ENCODE results near the gene TRIO. TPM values are rescaled to one million over a fixed set of nuclear protein-coding genes. Genes with fewer than 3 reads are reported as not detected.
"Not testable (repeated sequence)": the region's sequence is repeated elsewhere in the genome, so short reads cannot be mapped to it uniquely, and the experiment has no call there.

Gene TRIO
- total RNA-seq: 10 to 100 TPM in 3 of 5 donors, 1 to 10 TPM in 2; 6.2 to 31.1 (median 11.8) TPM
- total RNA-seq (2013): 7.4 TPM
- total RNA-seq: 4.4 to 50.3 (median 10.5) reads per million in 29 experiments

DNA sequence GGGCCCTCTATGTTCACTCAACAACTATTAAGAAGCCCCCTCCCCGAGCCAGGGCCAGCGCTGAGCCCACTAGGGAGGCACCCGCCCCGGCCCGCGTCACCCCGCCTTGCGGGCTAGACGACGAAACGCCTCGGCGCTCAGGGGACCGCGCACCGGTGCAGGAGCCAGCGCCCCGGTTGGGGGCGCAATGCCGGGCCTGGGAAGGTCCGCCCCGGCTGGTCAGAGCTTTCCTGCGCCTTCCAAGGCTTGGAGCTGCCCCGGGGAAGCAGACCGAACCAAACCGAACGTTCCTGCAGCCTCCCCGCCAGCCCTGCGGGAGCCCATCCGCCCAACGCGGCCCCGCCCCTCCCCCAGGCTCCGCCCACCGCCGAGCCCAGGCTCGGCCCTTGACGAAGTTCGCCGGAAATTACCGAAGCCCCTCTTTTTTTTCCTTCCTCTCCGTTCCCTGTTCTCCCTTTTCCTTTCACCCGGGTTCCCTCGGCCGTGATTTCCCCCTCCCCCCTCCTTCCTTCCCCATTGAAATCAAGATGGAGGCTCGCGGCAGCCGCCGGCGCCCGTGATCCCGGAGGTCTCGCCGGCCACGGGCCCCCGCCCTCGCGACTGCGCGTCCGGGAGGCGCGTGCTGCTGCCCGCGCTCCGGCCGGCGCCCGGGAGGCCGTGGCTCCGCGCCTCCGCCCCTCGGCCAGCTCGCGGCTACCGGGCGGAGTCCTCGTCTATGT lies at the start of gene TRIO:
TRIO (plus strand) TSS at position 516 of the 719 bp plus-strand sequence. CDS start 384 bp downstream, outside the sequence.
- H3K9me3 Mint-ChIP-seq: no peaks in the 10 kb centered on the region
- ChIA-PET CTCF (interaction anchor here in 1 of 2 donors (0.8 kb wide), 1 partner anchor 9 kb away, joined by 4 read pairs; no protein-coding TSS in a partner anchor), POLR2A (interaction anchor here in 1 of 2 donors (0.7 to 0.8 kb wide), 3 partner anchors 34 to 533 kb away, joined by 3 to 12 read pairs (median 3); no protein-coding TSS in a partner anchor)
- ATAC-seq (replicated peaks in 1 of 4) (peak; percentile 73 to 82 (median 80)), DNase-seq (peak; percentile 24 to 81 (median 67))
- peak within 1 kb of the TSS; percentile 55 to 89 for H3K4me3 ChIP-seq (ENCODE audit: control insufficient read depth in 1 of 2, extremely low read depth in 1 of 2, low read length in 1 of 2)
- H3K4me1 Mint-ChIP-seq: peaks cover 8 to 22% (median 21%) of the 10 kb centered on the region in 3 donors
- H3K27me3 ChIP-seq (replicated peaks in 1 of 2; ENCODE audit: control insufficient read depth in 2 of 2, extremely low read depth in 1 of 2, insufficient read depth in 2 of 2, low read length in 1 of 2): peaks cover 0 to 31% of the 10 kb centered on the region in 2 experiments
- H3K27ac ChIP-seq (ENCODE audit: low read length): no peak within 1 kb of the TSS
- H3K4me1 ChIP-seq (ENCODE audit: control insufficient read depth in 1 of 2, extremely low read depth in 1 of 2, insufficient read depth in 2 of 2, low read length in 2 of 2): peaks cover 7 to 19% of the 10 kb centered on the region in 2 experiments
- WGBS (ENCODE audit: insufficient coverage): under 1% methylated on average over 79 of the region's 79 CpGs
- H3K9me3 ChIP-seq: no peaks in the 10 kb centered on the region
- peak within 1 kb of the TSS; percentile 46 to 55 for H3K27ac Mint-ChIP-seq
- H3K36me3 Mint-ChIP-seq: no peaks in the 10 kb centered on the region
- peak within 1 kb of the TSS; percentile 78 to 87 (median 84) for H3K4me3 Mint-ChIP-seq
- H3K27me3 Mint-ChIP-seq: peaks cover 17 to 62% of the 10 kb centered on the region in 2 donors
- no peaks in the 10 kb centered on the region for H3K36me3 ChIP-seq (ENCODE audit: control insufficient read depth in 2 of 2, extremely low read depth in 1 of 2, insufficient read depth in 1 of 2, low read length in 1 of 2)

DNA sequence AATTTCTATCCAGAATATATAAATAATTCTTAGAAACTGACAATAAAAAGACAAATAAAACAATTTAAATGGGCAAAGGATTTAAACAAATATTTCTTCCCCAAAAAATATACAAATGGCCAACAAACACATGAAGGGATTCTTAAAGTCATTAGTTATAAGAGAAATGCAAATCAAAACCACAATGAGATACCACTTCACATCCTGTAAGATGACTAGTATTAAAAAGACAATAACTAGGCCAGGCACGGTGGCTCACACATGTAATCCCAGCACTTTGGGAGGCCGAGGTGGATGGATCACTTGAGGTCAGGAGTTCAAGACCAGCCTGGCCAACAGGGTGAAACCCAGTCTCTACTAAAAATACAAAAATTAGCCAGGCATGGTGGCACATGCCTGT lies 45.8 kb upstream of the TRIO start:
- H3K4me3 ChIP-seq (ENCODE audit: control insufficient read depth in 1 of 2, extremely low read depth in 1 of 2, low read length in 1 of 2); H3K4me3 Mint-ChIP-seq; ATAC-seq (replicated peaks in 1 of 4); H3K27me3 Mint-ChIP-seq; H3K4me1 Mint-ChIP-seq; H3K27me3 ChIP-seq (replicated peaks in 1 of 2; ENCODE audit: control insufficient read depth in 2 of 2, extremely low read depth in 1 of 2, insufficient read depth in 2 of 2, low read length in 1 of 2); H3K36me3 Mint-ChIP-seq; H3K27ac ChIP-seq (ENCODE audit: low read length); H3K36me3 ChIP-seq (ENCODE audit: control insufficient read depth in 2 of 2, extremely low read depth in 1 of 2, insufficient read depth in 1 of 2, low read length in 1 of 2); DNase-seq; POLR2A ChIA-PET; H3K4me1 ChIP-seq (ENCODE audit: control insufficient read depth in 1 of 2, extremely low read depth in 1 of 2, insufficient read depth in 2 of 2, low read length in 2 of 2); H3K27ac Mint-ChIP-seq; H3K9me3 ChIP-seq: not testable (repeated sequence)
- peaks cover 0 to 16% (median 0%) of the 10 kb centered on the region in 3 donors for H3K9me3 Mint-ChIP-seq
- CTCF ChIA-PET: interaction anchor here in 1 of 2 donors (0.7 kb wide), 1 partner anchor 26 kb away, joined by 9 read pairs; no protein-coding TSS in a partner anchor
- WGBS (ENCODE audit: insufficient coverage): no CpG with 5 or more reads among the region's 2 CpGs

DNA sequence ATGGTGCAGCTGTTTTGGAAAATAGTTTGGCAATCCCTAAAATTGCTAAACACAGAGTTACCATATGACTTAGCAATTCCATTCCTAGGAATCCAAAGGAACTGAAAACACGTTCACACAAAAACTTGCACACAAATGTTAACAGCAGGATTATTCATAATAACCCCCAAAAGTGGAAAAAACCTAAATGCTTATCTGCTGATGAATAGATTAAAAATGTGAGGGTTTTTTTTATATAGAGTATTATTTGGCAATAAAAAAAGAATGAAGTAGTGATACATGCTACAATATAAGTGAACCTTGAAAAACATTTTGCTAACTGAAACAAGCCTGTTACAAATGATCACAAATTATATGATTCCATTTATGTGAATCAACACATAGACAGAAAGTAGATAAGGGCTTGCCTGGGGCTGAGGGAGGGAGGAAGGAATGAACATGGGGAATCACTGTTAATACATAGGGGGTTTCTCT lies 45.1 kb upstream of the TRIO start:
- H3K36me3 ChIP-seq (ENCODE audit: control insufficient read depth in 2 of 2, extremely low read depth in 1 of 2, insufficient read depth in 1 of 2, low read length in 1 of 2): no peaks in the 10 kb centered on the region
- no peaks in the 10 kb centered on the region for H3K27me3 ChIP-seq (replicated peaks in 1 of 2; ENCODE audit: control insufficient read depth in 2 of 2, extremely low read depth in 1 of 2, insufficient read depth in 2 of 2, low read length in 1 of 2)
- no peak overlapping the region for H3K27ac ChIP-seq (ENCODE audit: low read length)
- Mint-ChIP-seq H3K27ac (no peak overlapping the region), H3K4me3 (no peak overlapping the region), H3K36me3 (no peaks in the 10 kb centered on the region), H3K4me1 (no peaks in the 10 kb centered on the region), H3K27me3 (peaks cover 2 to 12% of the 10 kb centered on the region in 2 donors), H3K9me3 (peaks cover 0 to 19% (median 5%) of the 10 kb centered on the region in 3 donors)
- no CpG with 5 or more reads among the region's 1 CpG for WGBS (ENCODE audit: insufficient coverage)
- H3K4me3 ChIP-seq (ENCODE audit: control insufficient read depth in 1 of 2, extremely low read depth in 1 of 2, low read length in 1 of 2): no peak overlapping the region
- no peaks in the 10 kb centered on the region for H3K9me3 ChIP-seq
- no peaks in the 10 kb centered on the region for H3K4me1 ChIP-seq (ENCODE audit: control insufficient read depth in 1 of 2, extremely low read depth in 1 of 2, insufficient read depth in 2 of 2, low read length in 2 of 2)
- ATAC-seq (replicated peaks in 1 of 4) (no peak), DNase-seq (no peak)
- CTCF ChIA-PET: no interaction called here
- POLR2A ChIA-PET: no interaction called here

DNA sequence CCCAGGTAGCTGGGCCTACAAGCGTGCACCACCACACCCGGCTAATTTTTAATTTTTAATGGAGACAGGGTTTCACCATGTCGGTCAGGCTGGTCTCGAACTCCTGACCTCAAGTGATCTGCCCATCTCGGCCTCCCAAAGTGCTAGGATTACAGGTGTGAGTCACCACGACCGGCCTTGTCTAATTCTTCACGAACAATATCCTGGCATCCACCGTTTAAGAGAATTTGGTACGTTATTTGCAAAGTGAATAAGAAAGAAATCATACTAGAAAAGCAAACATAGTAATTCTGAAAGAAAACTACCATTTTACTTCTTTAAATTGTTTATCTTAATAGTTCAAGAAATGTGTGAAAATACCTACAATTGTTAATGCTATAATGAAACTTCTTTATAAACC lies 42.9 kb upstream of the TRIO start:
- no peak for ATAC-seq (replicated peaks in 1 of 4)
- Mint-ChIP-seq H3K9me3 (peaks cover 4 to 19% (median 9%) of the 10 kb centered on the region in 3 donors), H3K27ac (no peak overlapping the region), H3K4me3 (no peak overlapping the region), H3K36me3 (no peaks in the 10 kb centered on the region), H3K4me1 (no peaks in the 10 kb centered on the region), H3K27me3 (peaks cover 1 to 10% of the 10 kb centered on the region in 2 donors)
- Histone ChIP-seq H3K9me3 (no peaks in the 10 kb centered on the region), H3K27me3 (replicated peaks in 1 of 2; ENCODE audit: control insufficient read depth in 2 of 2, extremely low read depth in 1 of 2, insufficient read depth in 2 of 2, low read length in 1 of 2) (no peaks in the 10 kb centered on the region), H3K36me3 (ENCODE audit: control insufficient read depth in 2 of 2, extremely low read depth in 1 of 2, insufficient read depth in 1 of 2, low read length in 1 of 2) (no peaks in the 10 kb centered on the region), H3K4me3 (ENCODE audit: control insufficient read depth in 1 of 2, extremely low read depth in 1 of 2, low read length in 1 of 2) (no peak overlapping the region), H3K4me1 (ENCODE audit: control insufficient read depth in 1 of 2, extremely low read depth in 1 of 2, insufficient read depth in 2 of 2, low read length in 2 of 2) (no peaks in the 10 kb centered on the region), H3K27ac (ENCODE audit: low read length) (no peak overlapping the region)
- DNase-seq: no peak
- WGBS (ENCODE audit: insufficient coverage): 94% methylated on average over 3 of the region's 10 CpGs
- ChIA-PET CTCF (no interaction called here), POLR2A (no interaction called here)

DNA sequence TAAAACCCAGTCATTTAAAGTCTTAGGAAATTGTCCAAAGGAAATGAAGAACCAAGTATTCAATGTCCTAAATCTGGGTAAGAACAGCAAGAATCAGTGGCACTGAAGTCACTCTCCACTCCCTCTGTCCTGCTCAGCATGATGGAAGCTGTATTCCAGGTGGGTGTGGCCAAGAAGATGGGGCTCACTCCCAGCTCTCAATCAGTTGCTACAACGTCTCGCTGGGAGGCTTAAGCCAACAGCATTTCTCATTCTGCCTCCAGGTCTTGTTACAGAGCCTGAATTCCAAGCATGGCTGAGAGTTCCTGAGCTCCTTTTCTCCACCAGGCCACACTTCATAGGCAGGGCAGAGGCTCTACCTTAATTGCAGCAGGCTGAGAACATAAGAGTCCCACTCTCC lies 41.2 kb upstream of the TRIO start:
- Mint-ChIP-seq H3K27ac (no peak overlapping the region), H3K4me1 (no peaks in the 10 kb centered on the region), H3K36me3 (no peaks in the 10 kb centered on the region), H3K9me3 (peaks cover 4 to 13% (median 9%) of the 10 kb centered on the region in 3 donors), H3K27me3 (peaks cover 1 to 14% of the 10 kb centered on the region in 2 donors), H3K4me3 (no peak overlapping the region)
- no peak for ATAC-seq (replicated peaks in 1 of 4)
- H3K36me3 ChIP-seq (ENCODE audit: control insufficient read depth in 2 of 2, extremely low read depth in 1 of 2, insufficient read depth in 1 of 2, low read length in 1 of 2): no peaks in the 10 kb centered on the region
- no peak for DNase-seq
- H3K27me3 ChIP-seq (replicated peaks in 1 of 2; ENCODE audit: control insufficient read depth in 2 of 2, extremely low read depth in 1 of 2, insufficient read depth in 2 of 2, low read length in 1 of 2): no peaks in the 10 kb centered on the region
- ChIA-PET POLR2A (interaction anchor here in 1 of 2 donors (0.6 kb wide), 1 partner anchor 32 kb away, joined by 3 read pairs; no protein-coding TSS in a partner anchor), CTCF (no interaction called here)
- WGBS (ENCODE audit: insufficient coverage): 100% methylated on average over 2 of the region's 2 CpGs
- H3K9me3 ChIP-seq: no peaks in the 10 kb centered on the region
- no peaks in the 10 kb centered on the region for H3K4me1 ChIP-seq (ENCODE audit: control insufficient read depth in 1 of 2, extremely low read depth in 1 of 2, insufficient read depth in 2 of 2, low read length in 2 of 2)
- H3K27ac ChIP-seq (ENCODE audit: low read length): no peak overlapping the region
- H3K4me3 ChIP-seq (ENCODE audit: control insufficient read depth in 1 of 2, extremely low read depth in 1 of 2, low read length in 1 of 2): no peak overlapping the region

DNA sequence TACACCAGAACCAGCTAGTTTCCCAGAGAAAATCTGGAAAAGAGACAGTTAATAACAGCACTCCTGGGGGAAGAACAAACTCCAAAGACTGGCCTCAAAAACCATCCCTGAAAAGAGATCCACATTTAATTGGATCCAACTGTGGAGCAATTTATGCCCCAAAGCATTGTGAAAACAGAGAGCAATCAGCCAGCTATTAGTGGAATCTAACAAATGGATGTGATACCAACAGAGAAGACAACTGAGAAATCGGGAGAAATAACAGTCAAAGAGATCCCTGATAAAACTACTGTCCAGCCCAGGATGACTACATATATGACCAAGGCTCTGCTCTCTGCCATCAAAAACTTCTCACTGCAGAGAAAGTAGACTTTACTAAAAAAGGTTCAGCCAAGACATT lies 40.5 kb upstream of the TRIO start:
- CTCF ChIA-PET: no interaction called here
- H3K27me3 Mint-ChIP-seq: peaks cover 1 to 22% of the 10 kb centered on the region in 2 donors
- no peak overlapping the region for H3K4me3 Mint-ChIP-seq

More for the DNA sequence above, 40.5 kb upstream of the TRIO start:
- ATAC-seq (replicated peaks in 1 of 4): no peak
- no peaks in the 10 kb centered on the region for H3K36me3 Mint-ChIP-seq
- H3K4me3 ChIP-seq (ENCODE audit: control insufficient read depth in 1 of 2, extremely low read depth in 1 of 2, low read length in 1 of 2): no peak overlapping the region
- no peaks in the 10 kb centered on the region for H3K4me1 ChIP-seq (ENCODE audit: control insufficient read depth in 1 of 2, extremely low read depth in 1 of 2, insufficient read depth in 2 of 2, low read length in 2 of 2)
- H3K9me3 ChIP-seq: no peaks in the 10 kb centered on the region
- H3K27ac ChIP-seq (ENCODE audit: low read length): no peak overlapping the region
- H3K9me3 Mint-ChIP-seq: peaks cover 4 to 13% (median 9%) of the 10 kb centered on the region in 3 donors
- no peak for DNase-seq
- POLR2A ChIA-PET: no interaction called here
- H3K27me3 ChIP-seq (replicated peaks in 1 of 2; ENCODE audit: control insufficient read depth in 2 of 2, extremely low read depth in 1 of 2, insufficient read depth in 2 of 2, low read length in 1 of 2): no peaks in the 10 kb centered on the region
- WGBS (ENCODE audit: insufficient coverage): no CpG with 5 or more reads among the region's 1 CpG
- no peaks in the 10 kb centered on the region for H3K36me3 ChIP-seq (ENCODE audit: control insufficient read depth in 2 of 2, extremely low read depth in 1 of 2, insufficient read depth in 1 of 2, low read length in 1 of 2)
- no peaks in the 10 kb centered on the region for H3K4me1 Mint-ChIP-seq
- H3K27ac Mint-ChIP-seq: no peak overlapping the region

Data from T-cell (primary cell).